ENCODE data around the gene SIGLEC10. TPM values are rescaled to one million over a fixed set of nuclear protein-coding genes. Genes with fewer than 3 reads are reported as not detected.

Gene SIGLEC10
- total RNA-seq, 1 experiment from 2014 or later = not detected

DNA sequence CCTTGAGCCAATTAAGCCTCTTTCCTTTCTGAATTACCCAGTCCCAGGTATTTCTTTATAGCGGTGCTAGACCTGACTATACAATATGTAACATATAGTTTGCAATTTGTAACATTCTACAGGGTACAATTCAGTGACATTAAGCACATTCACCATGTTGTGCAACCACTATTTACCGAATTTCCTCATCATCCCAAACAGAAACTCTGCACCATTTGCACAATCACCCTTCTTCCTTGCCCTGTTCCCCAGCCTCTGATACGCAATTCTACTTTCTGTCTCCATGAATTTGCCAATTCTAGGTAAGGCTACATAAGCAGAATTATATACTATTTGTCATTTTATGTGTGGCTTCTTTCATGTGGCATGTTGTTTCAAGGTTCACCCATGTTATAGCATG, 13.7 kb upstream of the SIGLEC10 start:
- no peak overlapping the region for H3K4me3 Mint-ChIP-seq (ENCODE audit: low read depth, unreplicated experiment)
- CTCF ChIA-PET = no interaction called here
- no TSS peak for BruUV-seq (replicated peaks)
- no peaks in the 10 kb centered on the region for H3K36me3 Mint-ChIP-seq (ENCODE audit: insufficient read depth, unreplicated experiment)
- no peak for DNase-seq
- no peaks in the 10 kb centered on the region for H3K4me1 Mint-ChIP-seq (ENCODE audit: low read depth, unreplicated experiment)
- no peaks in the 10 kb centered on the region for H3K9me3 Mint-ChIP-seq (ENCODE audit: low read depth, unreplicated experiment)
- peaks cover 85% of the 10 kb centered on the region for H3K27me3 Mint-ChIP-seq (ENCODE audit: unreplicated experiment)
- TF ChIP-seq, protein P1, sequence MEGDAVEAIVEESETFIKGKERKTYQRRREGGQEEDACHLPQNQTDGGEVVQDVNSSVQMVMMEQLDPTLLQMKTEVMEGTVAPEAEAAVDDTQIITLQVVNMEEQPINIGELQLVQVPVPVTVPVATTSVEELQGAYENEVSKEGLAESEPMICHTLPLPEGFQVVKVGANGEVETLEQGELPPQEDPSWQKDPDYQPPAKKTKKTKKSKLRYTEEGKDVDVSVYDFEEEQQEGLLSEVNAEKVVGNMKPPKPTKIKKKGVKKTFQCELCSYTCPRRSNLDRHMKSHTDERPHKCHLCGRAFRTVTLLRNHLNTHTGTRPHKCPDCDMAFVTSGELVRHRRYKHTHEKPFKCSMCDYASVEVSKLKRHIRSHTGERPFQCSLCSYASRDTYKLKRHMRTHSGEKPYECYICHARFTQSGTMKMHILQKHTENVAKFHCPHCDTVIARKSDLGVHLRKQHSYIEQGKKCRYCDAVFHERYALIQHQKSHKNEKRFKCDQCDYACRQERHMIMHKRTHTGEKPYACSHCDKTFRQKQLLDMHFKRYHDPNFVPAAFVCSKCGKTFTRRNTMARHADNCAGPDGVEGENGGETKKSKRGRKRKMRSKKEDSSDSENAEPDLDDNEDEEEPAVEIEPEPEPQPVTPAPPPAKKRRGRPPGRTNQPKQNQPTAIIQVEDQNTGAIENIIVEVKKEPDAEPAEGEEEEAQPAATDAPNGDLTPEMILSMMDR (IDR thresholded peaks at IDR 0.05; ENCODE audit: unreplicated experiment) = no peak
- intact Hi-C loops (cut with micrococcal nuclease; ENCODE audit: unreplicated experiment) = no loop called here
- no peak overlapping the region for H3K27ac Mint-ChIP-seq (ENCODE audit: unreplicated experiment)

DNA sequence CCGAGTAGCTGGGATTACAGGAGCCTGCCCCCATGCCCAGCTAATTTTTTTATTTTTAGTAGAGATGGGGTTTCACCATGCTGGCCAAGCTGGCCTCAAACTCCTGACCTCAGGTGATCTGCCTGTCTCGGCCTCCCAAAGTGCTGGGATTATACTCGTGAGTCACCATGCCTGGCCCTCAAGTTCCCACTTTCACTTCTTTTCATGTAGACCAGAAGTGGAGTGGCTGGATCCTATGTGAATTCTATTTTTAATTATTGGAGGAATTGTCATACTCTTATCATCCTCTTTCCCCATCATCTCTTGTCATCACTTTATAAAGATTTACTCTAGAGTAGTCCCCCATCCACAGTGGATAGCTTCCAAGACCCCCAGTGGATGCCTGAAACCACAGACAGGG, 12.8 kb upstream of the SIGLEC10 start:
- peaks cover 85% of the 10 kb centered on the region for H3K27me3 Mint-ChIP-seq (ENCODE audit: unreplicated experiment)

DNA sequence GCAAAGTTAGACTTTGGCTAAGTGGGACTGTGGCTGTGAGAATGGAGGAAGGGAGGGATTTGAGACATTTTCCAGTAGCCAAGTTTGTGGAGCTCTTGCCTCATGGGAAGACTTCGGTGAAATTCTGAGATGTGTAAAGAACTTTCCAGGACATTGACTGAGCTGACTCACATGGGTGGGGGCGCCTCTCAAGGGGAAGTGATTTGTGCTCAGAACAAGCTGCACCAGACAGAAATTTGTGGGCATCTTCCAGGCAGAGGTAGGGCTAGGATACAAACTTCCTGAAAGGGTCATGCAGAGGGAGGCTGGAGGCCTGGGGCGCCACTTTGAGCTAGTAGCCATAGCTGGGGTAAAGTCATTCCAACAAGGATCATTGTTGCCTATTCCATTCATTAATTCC, 9.8 kb upstream of the SIGLEC10 start:
- BruUV-seq (replicated peaks) = no TSS peak
- no peaks in the 10 kb centered on the region for H3K9me3 Mint-ChIP-seq (ENCODE audit: low read depth, unreplicated experiment)
- no peaks in the 10 kb centered on the region for H3K36me3 Mint-ChIP-seq (ENCODE audit: insufficient read depth, unreplicated experiment)
- H3K27me3 Mint-ChIP-seq (ENCODE audit: unreplicated experiment) = peaks cover 78% of the 10 kb centered on the region
- intact Hi-C loops (cut with micrococcal nuclease; ENCODE audit: unreplicated experiment) = no loop called here
- CTCF ChIA-PET = interaction anchor here (0.6 kb wide), 1 partner anchor 732 kb away, joined by 6 read pairs; no protein-coding TSS in a partner anchor
- H3K27ac Mint-ChIP-seq (ENCODE audit: unreplicated experiment) = no peak overlapping the region
- H3K4me3 Mint-ChIP-seq (ENCODE audit: low read depth, unreplicated experiment) = no peak overlapping the region
- TF ChIP-seq, protein P1 (IDR thresholded peaks at IDR 0.05; ENCODE audit: unreplicated experiment) = no peak
- no peak for DNase-seq
- no peaks in the 10 kb centered on the region for H3K4me1 Mint-ChIP-seq (ENCODE audit: low read depth, unreplicated experiment)

More for the DNA sequence above, 12.8 kb upstream of the SIGLEC10 start:
- no peaks in the 10 kb centered on the region for H3K4me1 Mint-ChIP-seq (ENCODE audit: low read depth, unreplicated experiment)
- no peaks in the 10 kb centered on the region for H3K36me3 Mint-ChIP-seq (ENCODE audit: insufficient read depth, unreplicated experiment)
- TF ChIP-seq, protein P1 (IDR thresholded peaks at IDR 0.05; ENCODE audit: unreplicated experiment) = no peak
- H3K4me3 Mint-ChIP-seq (ENCODE audit: low read depth, unreplicated experiment) = no peak overlapping the region
- intact Hi-C loops (cut with micrococcal nuclease; ENCODE audit: unreplicated experiment) = no loop called here
- no peak overlapping the region for H3K27ac Mint-ChIP-seq (ENCODE audit: unreplicated experiment)
- no TSS peak for BruUV-seq (replicated peaks)
- DNase-seq = no peak
- H3K9me3 Mint-ChIP-seq (ENCODE audit: low read depth, unreplicated experiment) = no peaks in the 10 kb centered on the region
- CTCF ChIA-PET = no interaction called here

DNA sequence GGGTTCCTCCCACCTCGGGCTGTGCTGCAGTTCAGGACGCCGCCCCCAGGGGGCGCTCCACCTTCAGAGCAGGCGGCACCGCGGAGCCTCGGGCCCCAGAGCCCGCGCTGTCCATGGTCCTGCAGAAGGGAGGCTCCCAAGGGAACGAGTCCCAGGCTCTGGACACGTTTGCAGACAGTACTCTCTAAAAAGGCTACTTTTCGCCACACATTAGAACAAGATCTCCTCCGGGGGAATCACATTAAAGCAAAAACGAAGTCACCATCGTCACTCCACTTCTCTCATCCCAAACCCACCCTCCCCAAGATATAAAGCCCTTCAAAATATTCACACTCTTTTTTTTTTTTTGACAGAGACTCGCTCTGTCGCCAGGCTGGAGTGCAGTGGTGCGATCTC, 4.6 kb upstream of the SIGLEC10 start:
- no peaks in the 10 kb centered on the region for H3K36me3 Mint-ChIP-seq (ENCODE audit: insufficient read depth, unreplicated experiment)
- peak; percentile 97 for DNase-seq

More for the DNA sequence above, 4.6 kb upstream of the SIGLEC10 start:
- intact Hi-C loops (cut with micrococcal nuclease; ENCODE audit: unreplicated experiment) = loop anchor here (1.0 kb wide), 1 partner anchor 235 kb away; no protein-coding TSS in a partner anchor
- H3K27ac Mint-ChIP-seq (ENCODE audit: unreplicated experiment) = no peak overlapping the region
- CTCF ChIA-PET = interaction anchor here (0.6 to 2.2 kb wide), 9 partner anchors 14 to 356 kb away, joined by 3 to 25 read pairs (median 4); partner anchors contain the start of gene ZNF175
- no peaks in the 10 kb centered on the region for H3K9me3 Mint-ChIP-seq (ENCODE audit: low read depth, unreplicated experiment)
- H3K4me1 Mint-ChIP-seq (ENCODE audit: low read depth, unreplicated experiment) = no peaks in the 10 kb centered on the region
- BruUV-seq (replicated peaks) = no TSS peak
- no peak overlapping the region for H3K4me3 Mint-ChIP-seq (ENCODE audit: low read depth, unreplicated experiment)
- TF ChIP-seq, protein P1 (IDR thresholded peaks at IDR 0.05; ENCODE audit: unreplicated experiment) = peak; percentile 99
- H3K27me3 Mint-ChIP-seq (ENCODE audit: unreplicated experiment) = peaks cover 80% of the 10 kb centered on the region

All from Calu3 (cell line).